Cardiac muscle cell (in vitro differentiated cells and primary cell): Measurements from ENCODE around the gene MMP23B. TPM values are rescaled to one million over a fixed set of nuclear protein-coding genes. Genes with fewer than 3 reads are reported as not detected.
"Not testable (repeated sequence)": the region's sequence is repeated elsewhere in the genome, so short reads cannot be mapped to it uniquely, and the experiment has no call there.

Experiments
- DNase-seq, 2 donors: peaks; one replicate each; pipeline versions ENCODE4 v3.0.0 to v3.0.0-alpha.2; 2010 to 2017; ENCODE audit warnings: low read depth in 1 of 2, low spot score in 1 of 2
- H3K27ac ChIP-seq: fragments of 200-600 bp; sonication (generic); 2 replicates; pipeline ENCODE4 v1.5.1; 2016
- H3K27me3 ChIP-seq: fragments of 200-600 bp; sonication (generic); 2 replicates; pipeline ENCODE4 v1.6.0; 2016; ENCODE audit warnings: control low read depth
- H3K36me3 ChIP-seq: fragments of 200-600 bp; sonication (generic); 2 replicates; pipeline ENCODE4 v1.5.1; 2016; ENCODE audit warnings: control low read depth
- H3K4me1 ChIP-seq: fragments of 200-600 bp; sonication (generic); 2 replicates; pipeline ENCODE4 v1.8.1; 2017; ENCODE audit warnings: low read depth, mild to moderate bottlenecking, mixed run types
- H3K4me3 ChIP-seq: fragments of 200-600 bp; sonication (generic); 2 replicates; pipeline ENCODE4 v1.5.1; 2016; ENCODE audit warnings: mild to moderate bottlenecking
- H3K9me3 ChIP-seq: fragments of 200-600 bp; sonication (generic); 2 replicates; pipeline ENCODE4 v1.5.1; 2017; ENCODE audit warnings: low read depth, mild to moderate bottlenecking, control low read depth
- CTCF ChIP-seq: IDR thresholded peaks from 2 replicates; pipeline ENCODE4 v1.5.1; 2012; ENCODE audit warnings: low read depth, mild to moderate bottlenecking, low read length
- polyA plus RNA-seq: library from polyadenylated mRNA; unstranded; fragments of >200 nt; fragmentation: Nextera tagmentation; extraction: Ambion mirVana; gene quantifications from 2 replicates; pipeline ENCODE4 v1.2.1, GENCODE V29; 2016
- total RNA-seq: library from RNA; depleted of rRNA; stranded (reverse); fragments of >200 nt; gene quantifications from 2 replicates; pipeline ENCODE4 v1.2.3, GENCODE V29; 2016

MMP23B gene
- total and polyA plus RNA-seq, 2 experiments from 2014 or later, result 14.1 to 23.6 TPM

- no peak for TF ChIP-seq CTCF
- H3K9me3 ChIP-seq, result no peaks in the 10 kb centered on the region
- DNase-seq, result no peak
- H3K4me3 ChIP-seq, result no peak overlapping the region
- peaks cover 35% of the 10 kb centered on the region for H3K27me3 ChIP-seq
- no peak overlapping the region for H3K27ac ChIP-seq
- peaks cover 18% of the 10 kb centered on the region for H3K4me1 ChIP-seq
- peaks cover 8% of the 10 kb centered on the region for H3K36me3 ChIP-seq
These were observed 2.4 kb upstream of the MMP23B start for GRCh38 chr1:1629430-1630190.

- Histone ChIP-seq H3K4me1 (peaks cover 13% of the 10 kb centered on the region), H3K36me3 (peaks cover 8% of the 10 kb centered on the region), H3K27me3 (peaks cover 35% of the 10 kb centered on the region), H3K27ac (no peak overlapping the region), H3K9me3 (no peaks in the 10 kb centered on the region), H3K4me3 (no peak overlapping the region)
- no peak for TF ChIP-seq CTCF
- peak; percentile 62 to 91 for DNase-seq
These were observed 1.6 kb upstream of the MMP23B start for GRCh38 chr1:1630191-1630964.

- Histone ChIP-seq H3K9me3 (no peaks in the 10 kb centered on the region), H3K4me1 (peaks cover 5% of the 10 kb centered on the region), H3K36me3 (peaks cover 8% of the 10 kb centered on the region), H3K27ac (no peak overlapping the region), H3K27me3 (peaks cover 35% of the 10 kb centered on the region), H3K4me3 (no peak overlapping the region)
- peak; percentile 15 to 80 for DNase-seq
- TF ChIP-seq CTCF, result no peak
These were observed 800 bp upstream of the MMP23B start for GRCh38 chr1:1630965-1631781.

- H3K9me3 ChIP-seq, H3K36me3 ChIP-seq, H3K27ac ChIP-seq, H3K4me3 ChIP-seq, H3K4me1 ChIP-seq, DNase-seq: not testable (repeated sequence)
- peaks cover 35% of the 10 kb centered on the region for H3K27me3 ChIP-seq
These were observed 1.4 kb downstream of the MMP23B start for GRCh38 chr1:1633409-1633808.

GRCh38 chr1:1634613-1635012, 2.6 kb downstream of the MMP23B start:
- not testable (repeated sequence) for H3K36me3 ChIP-seq, H3K27ac ChIP-seq, H3K4me3 ChIP-seq, H3K4me1 ChIP-seq, DNase-seq, H3K9me3 ChIP-seq
- H3K27me3 ChIP-seq, result peaks cover 27% of the 10 kb centered on the region

- H3K27me3 ChIP-seq, H3K4me3 ChIP-seq, H3K36me3 ChIP-seq, H3K4me1 ChIP-seq, H3K27ac ChIP-seq, DNase-seq, H3K9me3 ChIP-seq: not testable (repeated sequence)
These were observed 4.9 kb downstream of the MMP23B start for GRCh38 chr1:1636621-1637478.

- not testable (repeated sequence) for DNase-seq, H3K4me3 ChIP-seq, H3K4me1 ChIP-seq, H3K27ac ChIP-seq, H3K27me3 ChIP-seq, H3K36me3 ChIP-seq, H3K9me3 ChIP-seq
These were observed 5.5 kb downstream of the MMP23B start for GRCh38 chr1:1637479-1637875.

GRCh38 chr1:1638528-1638927, 6.6 kb downstream of the MMP23B start:
- not testable (repeated sequence) for H3K9me3 ChIP-seq, H3K36me3 ChIP-seq, H3K4me3 ChIP-seq, DNase-seq, H3K4me1 ChIP-seq, H3K27ac ChIP-seq, H3K27me3 ChIP-seq

- H3K27ac ChIP-seq, H3K36me3 ChIP-seq, H3K27me3 ChIP-seq, H3K9me3 ChIP-seq, H3K4me1 ChIP-seq, DNase-seq, H3K4me3 ChIP-seq: not testable (repeated sequence)
These were observed 7.4 kb downstream of the MMP23B start for GRCh38 chr1:1639368-1639767.
